ENCODE results near the gene MNAT1.

The MNAT1 gene

GRCh38 chr14:60893911-60894310, 159.3 kb downstream of the MNAT1 start:
- no peak for DNase-seq

- no peak for DNase-seq
Measured at GRCh38 chr14:60904381-60904780, 169.8 kb downstream of the MNAT1 start.

DNA sequence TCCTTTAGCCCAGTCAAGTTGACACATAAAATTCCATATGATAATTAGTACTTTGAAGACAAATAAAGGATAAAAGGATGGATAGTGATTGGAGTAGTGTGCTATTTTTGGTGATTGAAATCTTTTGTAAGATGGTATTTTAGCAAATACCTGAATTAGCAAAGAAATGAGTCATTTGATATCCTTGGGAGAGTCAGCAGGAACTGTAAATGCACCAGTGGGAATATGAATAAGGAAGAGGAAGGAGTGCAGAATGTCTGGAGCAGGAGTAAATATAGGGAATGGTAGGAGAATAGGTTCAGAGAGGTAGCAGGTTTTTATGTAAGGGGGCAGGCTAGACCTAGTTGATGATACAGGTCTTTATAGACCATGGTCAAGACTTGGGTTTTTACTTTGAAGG, 171.4 kb downstream of the MNAT1 start:
- no peak for DNase-seq

GRCh38 chr14:60915781-60916180, 181.2 kb downstream of the MNAT1 start:
- no peak for DNase-seq

DNA sequence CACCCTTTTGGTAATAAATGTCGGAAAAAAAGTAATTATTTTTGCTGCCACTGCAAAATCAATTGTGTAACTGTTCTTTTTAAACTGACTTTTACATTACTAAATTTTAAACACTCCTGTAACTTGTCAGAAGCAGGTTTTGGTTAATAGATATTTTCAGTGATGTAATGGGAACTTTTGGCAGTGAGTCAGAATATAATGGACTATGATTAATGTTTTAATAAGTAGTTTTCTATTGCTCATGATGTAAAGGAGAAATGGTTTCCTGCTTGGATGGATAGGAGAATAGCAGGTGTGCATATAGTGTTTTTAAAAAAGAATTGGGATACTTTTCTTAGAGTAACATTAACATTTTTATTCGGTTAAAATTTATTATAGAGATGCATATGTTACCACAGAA, 187.5 kb downstream of the MNAT1 start:
- DNase-seq: no peak

DNA sequence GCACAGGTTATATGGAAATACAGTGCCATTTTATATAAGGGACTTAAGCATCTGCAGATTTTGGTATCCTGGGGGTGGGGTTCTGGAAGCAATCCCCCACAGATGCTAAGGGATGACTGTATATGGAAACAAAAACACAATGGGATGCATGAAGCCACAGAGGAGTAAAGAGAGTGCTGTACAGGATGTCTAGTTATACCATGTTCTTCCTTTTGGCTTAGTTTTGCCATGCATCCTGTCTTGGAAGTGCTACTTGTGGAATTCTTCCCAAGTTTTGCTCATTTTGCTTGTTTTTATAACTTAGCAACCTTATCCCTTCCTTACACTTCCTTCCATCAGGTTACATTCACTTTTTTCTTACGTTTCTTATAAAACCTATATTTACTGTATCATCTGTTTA, 190.7 kb downstream of the MNAT1 start:
- no peak for DNase-seq

DNA sequence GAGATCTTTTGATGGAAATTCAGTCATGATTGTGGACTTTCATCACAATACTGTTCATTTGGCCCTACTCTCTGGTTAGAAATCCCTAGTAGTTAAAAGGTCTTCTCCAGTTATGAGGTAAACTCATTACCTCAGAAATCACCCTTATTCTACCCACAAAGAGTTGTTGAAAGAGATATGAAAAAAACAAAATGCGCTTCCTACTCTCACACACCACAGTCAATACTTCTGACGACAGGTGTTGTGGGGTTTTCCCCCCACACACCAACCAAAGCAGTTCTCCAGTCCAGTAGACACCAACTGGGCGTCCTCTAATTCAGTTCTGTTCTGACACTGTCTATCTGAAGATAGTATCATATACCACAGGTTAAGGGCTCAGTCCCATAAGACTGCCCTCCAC, 191.4 kb downstream of the MNAT1 start:
- no peak for DNase-seq

DNA sequence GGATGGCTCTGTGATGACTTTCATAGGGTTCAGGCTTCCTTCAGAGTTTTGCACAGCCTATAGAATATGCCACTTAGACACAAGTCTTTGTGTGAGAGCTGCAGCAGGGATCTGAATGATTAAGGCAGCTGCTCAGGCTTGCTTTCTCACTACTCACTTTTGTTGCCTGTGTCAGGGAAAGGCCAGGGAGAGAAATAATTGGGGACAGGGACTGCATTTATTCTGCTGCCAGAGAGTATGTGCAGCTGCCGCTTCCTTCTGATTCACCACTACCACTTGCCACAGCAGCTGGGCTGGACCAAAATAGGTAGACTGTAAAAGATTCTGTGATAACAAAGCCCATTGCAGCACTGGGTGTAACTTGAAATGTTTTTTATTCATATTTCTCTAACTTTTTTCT, 196.7 kb downstream of the MNAT1 start:
- DNase-seq: peak; percentile 6 to 28

DNA sequence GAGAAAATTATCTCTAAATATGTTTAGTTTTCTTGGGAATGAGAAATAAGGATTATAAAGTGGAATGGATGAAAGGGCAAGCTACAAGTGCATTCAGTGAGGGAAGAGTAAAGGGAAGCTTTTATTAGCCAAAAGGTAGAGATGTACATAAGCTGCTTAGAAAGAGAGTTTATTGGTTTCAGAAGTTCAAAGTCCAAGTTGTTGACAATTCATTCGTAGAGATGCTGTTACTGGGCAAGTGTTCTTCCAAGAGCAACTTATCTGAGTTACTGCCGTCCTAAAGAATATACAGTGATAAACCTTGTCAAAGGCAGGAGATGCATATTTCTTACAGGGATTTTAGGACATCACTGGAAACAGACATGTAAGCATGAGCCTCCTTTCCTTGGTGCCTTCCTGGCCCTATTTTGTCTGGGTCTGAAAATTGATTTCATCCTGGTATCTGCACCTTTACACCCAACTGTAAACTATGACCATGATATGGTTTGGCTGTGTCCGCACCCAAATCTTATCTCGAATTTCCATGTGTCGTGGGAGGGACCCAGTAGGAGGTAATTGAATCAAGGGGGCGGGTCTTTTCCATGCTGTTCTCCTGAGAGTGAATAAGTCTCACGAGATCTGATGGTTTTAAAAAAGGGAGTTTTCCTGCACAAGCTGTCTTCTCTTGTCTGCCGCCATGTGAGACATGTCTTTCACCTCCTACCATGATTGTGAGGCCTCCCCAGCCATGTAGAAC, 199.5 kb downstream of the MNAT1 start:
- DNase-seq: no peak

- DNase-seq: no peak
Measured at GRCh38 chr14:60935319-60935718, 200.8 kb downstream of the MNAT1 start.

GRCh38 chr14:60943637-60944032, 209.1 kb downstream of the MNAT1 start:
- no peak for DNase-seq

DNA sequence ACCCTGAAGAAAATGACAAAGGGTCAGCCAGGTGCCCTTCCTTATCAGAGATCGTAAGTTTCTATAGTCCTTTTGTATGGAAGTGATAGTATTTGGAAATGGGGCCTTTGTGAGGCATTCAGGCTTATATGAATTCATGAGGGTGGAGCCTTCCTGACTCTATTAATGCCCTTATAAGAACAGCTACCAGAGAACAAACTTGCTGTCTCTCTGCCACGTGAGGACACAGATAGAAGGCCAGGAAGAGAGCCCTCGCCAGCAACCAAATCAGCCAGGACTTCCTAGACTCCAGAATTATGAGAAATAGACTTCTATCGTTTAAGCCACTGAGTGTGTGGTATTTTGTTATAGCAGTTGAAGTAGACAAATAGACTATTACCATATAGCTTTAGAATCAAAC, 209.6 kb downstream of the MNAT1 start:
- DNase-seq: no peak

DNA sequence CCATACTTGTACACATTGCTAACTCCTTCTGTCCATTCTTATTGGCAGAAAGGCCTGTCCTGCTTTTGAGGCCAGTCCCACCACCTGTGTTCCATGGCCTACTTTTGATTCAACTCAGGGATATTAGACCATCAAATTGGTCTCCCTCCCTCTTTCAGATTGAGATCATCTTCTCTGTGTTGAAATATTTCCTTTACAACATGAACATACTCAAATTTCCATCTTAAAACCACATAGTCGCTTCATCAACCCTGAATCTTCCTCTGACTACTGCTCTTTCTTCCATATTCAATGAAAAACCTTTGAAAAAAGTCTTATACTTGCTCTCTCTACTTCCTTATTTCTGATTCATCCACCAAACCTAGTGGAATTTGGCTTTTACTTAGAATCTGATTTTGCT, 211.4 kb downstream of the MNAT1 start:
- DNase-seq: no peak

DNA sequence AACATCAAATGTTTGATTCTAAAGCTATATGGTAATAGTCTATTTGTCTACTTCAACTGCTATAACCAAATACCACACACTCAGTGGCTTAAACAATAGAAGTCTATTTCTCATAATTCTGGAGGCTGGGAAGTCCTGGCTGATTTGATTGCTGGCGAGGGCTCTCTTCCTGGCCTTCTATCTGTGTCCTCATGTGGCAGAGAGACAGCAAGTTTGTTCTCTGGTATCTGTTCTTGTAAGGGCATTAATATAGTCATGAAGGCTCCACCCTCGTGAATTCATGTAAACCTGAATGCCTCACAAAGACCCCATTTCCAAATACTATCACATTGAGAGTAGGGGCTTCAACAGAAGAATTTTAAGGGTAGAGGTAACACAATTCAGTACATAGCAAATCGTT, 212.2 kb downstream of the MNAT1 start:
- DNase-seq: no peak

- no peak for DNase-seq
Measured at GRCh38 chr14:60951776-60952435, 217.3 kb downstream of the MNAT1 start.

- no peak for DNase-seq
Measured at GRCh38 chr14:60956202-60956601, 221.6 kb downstream of the MNAT1 start.

GRCh38 chr14:60956632-60957031, 222.1 kb downstream of the MNAT1 start:
- no peak for DNase-seq

DNA sequence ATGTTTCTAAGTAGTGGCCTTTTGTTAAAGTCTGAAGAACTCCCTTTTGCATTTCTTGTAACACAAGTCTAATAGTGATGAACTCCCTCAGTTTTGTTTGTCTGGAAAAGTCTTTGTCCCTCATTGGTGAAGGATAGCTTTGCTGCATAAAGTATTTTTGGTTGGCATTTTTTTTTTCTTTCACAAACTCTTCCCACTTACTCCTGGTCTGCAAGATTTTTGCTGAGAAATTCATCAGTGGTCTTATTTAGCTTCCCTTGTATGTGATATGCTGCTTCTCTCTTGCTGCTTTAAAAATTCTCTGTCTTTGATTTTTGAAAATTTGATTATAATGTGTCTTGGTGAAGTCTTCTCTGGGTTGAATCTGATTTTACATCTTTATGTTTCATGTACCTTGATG, 223.6 kb downstream of the MNAT1 start:
- no peak for DNase-seq

- DNase-seq: no peak
Measured at GRCh38 chr14:60963761-60964160, 229.2 kb downstream of the MNAT1 start.

GRCh38 chr14:60964904-60965303, 230.3 kb downstream of the MNAT1 start:
- DNase-seq: no peak

DNA sequence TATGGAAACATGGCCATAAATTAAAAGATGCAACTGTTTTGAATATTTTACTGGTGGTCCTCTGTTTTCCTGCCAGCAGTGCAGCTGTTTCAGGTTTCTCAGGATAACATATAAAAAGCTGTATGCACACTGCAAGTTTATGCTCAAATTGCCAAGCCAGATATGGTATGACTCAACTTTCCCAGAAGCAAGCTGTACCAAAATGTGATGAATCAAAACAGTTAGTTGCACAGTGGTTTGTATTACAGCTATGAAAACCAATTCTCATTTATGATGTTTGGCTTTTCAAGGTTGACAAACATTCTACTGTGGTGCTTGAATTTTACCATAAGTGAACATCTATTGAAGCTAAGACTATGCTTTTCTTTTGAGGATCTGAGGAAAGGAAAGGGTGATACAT, 230.8 kb downstream of the MNAT1 start:
- no peak for DNase-seq

- no peak for DNase-seq
Measured at GRCh38 chr14:60968099-60968498, 233.5 kb downstream of the MNAT1 start.

DNA sequence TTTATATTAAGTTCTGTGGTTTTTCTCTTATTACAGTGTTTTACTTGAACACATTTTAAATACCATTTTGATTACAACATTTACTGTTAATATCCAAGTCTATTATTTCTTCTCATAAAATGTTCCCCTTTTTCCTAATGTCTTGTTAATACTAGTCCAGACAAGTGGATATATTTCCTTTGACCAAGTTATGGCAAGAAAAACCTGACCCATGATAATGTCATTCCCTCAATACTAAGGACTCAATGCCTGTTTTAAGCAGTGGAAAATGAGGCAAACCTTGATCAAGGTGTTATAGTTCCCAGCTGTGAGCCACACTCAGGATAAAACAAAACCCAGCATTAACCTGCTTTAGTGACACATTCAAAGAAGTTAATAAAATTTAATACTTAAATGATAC, 234.1 kb downstream of the MNAT1 start:
- no peak for DNase-seq

GRCh38 chr14:60970146-60970545, 235.6 kb downstream of the MNAT1 start:
- DNase-seq: no peak

GRCh38 chr14:60971271-60971670, 236.7 kb downstream of the MNAT1 start:
- DNase-seq: no peak

Measured in NCI-H524 (cell line).